Right renal cortex interstitium (tissue), 3 donors: ENCODE results near the gene MAS1L. TPM values are rescaled to one million over a fixed set of nuclear protein-coding genes. Genes with fewer than 3 reads are reported as not detected.

Experiments
- polyA plus RNA-seq, 3 donors: library from polyadenylated mRNA; unstranded; fragments of 120-200 nt; gene quantifications; one replicate each; pipeline ENCODE4 v1.2.1, GENCODE V29; 2013; ENCODE audit not compliant: insufficient read length in 3 of 3

MAS1L gene
- polyA plus RNA-seq, 3 donors: not detected

Other genes with a start within 250 kb of the MAS1L start
- under 1 TPM; 0.04 to 0.08 (median 0.06) TPM for gene OR14J1, start 186.3 kb downstream of the MAS1L start, polyA plus RNA-seq
- gene OR5V1, start 119.1 kb downstream of the MAS1L start, polyA plus RNA-seq: not detected
- not detected for gene OR12D3, start 112.7 kb downstream of the MAS1L start, polyA plus RNA-seq
- gene OR12D2, start 92.3 kb downstream of the MAS1L start, polyA plus RNA-seq: not detected
- gene OR12D1, start 73.0 kb downstream of the MAS1L start, polyA plus RNA-seq: not detected
- gene OR10C1, start 48.6 kb downstream of the MAS1L start, polyA plus RNA-seq: not detected
- not detected for gene OR11A1, start 30.9 kb downstream of the MAS1L start, polyA plus RNA-seq
- not detected for gene OR2H1, start 30.8 kb downstream of the MAS1L start, polyA plus RNA-seq
- gene UBD, start 71.8 kb upstream of the MAS1L start, polyA plus RNA-seq: 1 to 10 TPM in 2 of 3 donors, under 1 TPM in 1; 0.75 to 2.3 (median 1.2) TPM
- under 1 TPM in 2 of 3 donors, not detected in 1; 0.07 to 0.18 TPM for gene OR2H2, start 97.2 kb upstream of the MAS1L start, polyA plus RNA-seq
- 10 to 100 TPM; 35.7 to 49.9 (median 42.7) TPM for gene GABBR1, start 145.2 kb upstream of the MAS1L start, polyA plus RNA-seq
- gene MOG, start 169.1 kb upstream of the MAS1L start, polyA plus RNA-seq: not detected
- under 1 TPM; 0.11 to 0.25 (median 0.20) TPM for gene ZFP57, start 193.2 kb upstream of the MAS1L start, polyA plus RNA-seq
- gene HLA-F, start 235.5 kb upstream of the MAS1L start, polyA plus RNA-seq: 1 to 10 TPM; 4.7 to 8.8 (median 5.5) TPM